Endothelial cell of umbilical vein (primary cell): ENCODE measurements around the gene TNFSF12. TPM values are rescaled to one million over a fixed set of nuclear protein-coding genes. Genes with fewer than 3 reads are reported as not detected.

ENCODE experiments used
- BruUV-seq: library from RNA; stranded (reverse); fragments of 400-500 nt; replicated peaks from 2 replicates; lab custom pipeline; 2021; lab: Mats Ljungman, UMichigan
- CTCF ChIA-PET: fragments of 300-600, 350-600 bp; sonication (Branson Sonifier 250); formaldehyde crosslinking; loops from one replicate; lab custom pipeline; 2021; ENCODE audit warnings: antibody characterized with exemption, inconsistent platforms; lab: Charles Lee
- POLR2A ChIA-PET: fragments of 300-600, 350-600 bp; sonication (Branson Sonifier 250); formaldehyde crosslinking; loops from one replicate; lab custom pipeline; 2021; ENCODE audit warnings: antibody characterized with exemption, inconsistent platforms; lab: Charles Lee
- DNase-seq: peaks from one replicate; pipeline ENCODE4 v3.0.0-alpha.2; 2011; ENCODE audit warnings: low read depth, low spot score
- FAIRE-seq: peaks from 2 replicates; lab custom pipeline; 2011; peaks lifted over from hg19 to GRCh38; lab: Jason Lieb, UNC
- H2AFZ ChIP-seq: 2 replicates; pipeline ENCODE4 v1.6.0; 2012; ENCODE audit warnings: low read depth, low read length, control low read depth, inconsistent platforms
- H3K27ac ChIP-seq: 2 replicates; pipeline ENCODE4 v1.5.1; 2011; ENCODE audit warnings: low read depth, mild to moderate bottlenecking, control low read depth, low read length, moderate library complexity; ENCODE audit not compliant: insufficient read depth
- H3K27me3 ChIP-seq, 2 experiments: 2 replicates each; pipeline versions ENCODE4 v1.6.0 to v1.6.1; 2011; ENCODE audit warnings: low read length in 2 of 2, mixed read lengths in 1 of 2; ENCODE audit not compliant: control insufficient read depth in 2 of 2, insufficient read depth in 2 of 2
- H3K36me3 ChIP-seq, 2 experiments: 2 replicates in 1 of 2; 3 replicates in 1 of 2; pipeline ENCODE4 v1.5.1; 2011; ENCODE audit warnings: low read length in 2 of 2, mild to moderate bottlenecking in 1 of 2, moderate library complexity in 1 of 2; ENCODE audit not compliant: control insufficient read depth in 2 of 2, insufficient read depth in 2 of 2; ENCODE audit errors: extremely low read depth in 1 of 2
- H3K4me1 ChIP-seq: 3 replicates; pipeline ENCODE4 v1.5.1; 2011; ENCODE audit warnings: mild to moderate bottlenecking, low read length; ENCODE audit not compliant: control insufficient read depth, insufficient read depth; ENCODE audit errors: extremely low read depth
- H3K4me2 ChIP-seq: 2 replicates; pipeline ENCODE4 v1.6.1; 2011; ENCODE audit warnings: low read length, control low read depth, mixed read lengths; ENCODE audit not compliant: insufficient read depth
- H3K4me3 ChIP-seq, 3 experiments: fragments of 200-600 bp in 1 of 3; sonication (generic), shearing (Covaris generic) in 1 of 3; replicated peaks in 1 of 3; 2 replicates each; pipeline ENCODE4 v1.5.1; 2011 to 2016; ENCODE audit warnings: control low read depth in 3 of 3, low read length in 3 of 3, mild to moderate bottlenecking in 2 of 3, inconsistent platforms in 1 of 3, low read depth in 1 of 3, moderate library complexity in 1 of 3; ENCODE audit not compliant: insufficient read depth in 1 of 3
- H3K79me2 ChIP-seq: 2 replicates; pipeline ENCODE4 v1.6.0; 2012; ENCODE audit warnings: low read length, inconsistent platforms; ENCODE audit not compliant: control insufficient read depth, insufficient read depth
- H3K9ac ChIP-seq: replicated peaks from 2 replicates; pipeline ENCODE3; 2011; ENCODE audit warnings: low read length, control low read depth; ENCODE audit not compliant: insufficient read depth; ENCODE audit errors: extremely low read depth
- H3K9me1 ChIP-seq: replicated peaks from 3 replicates; pipeline ENCODE4 v1.6.0; 2011; ENCODE audit warnings: mild to moderate bottlenecking, low read length; ENCODE audit not compliant: control insufficient read depth, insufficient read depth; ENCODE audit errors: extremely low read depth
- H3K9me3 ChIP-seq: replicated peaks from 2 replicates; pipeline ENCODE4 v1.5.1; 2012; ENCODE audit warnings: low read length, inconsistent platforms; ENCODE audit not compliant: control insufficient read depth, insufficient read depth
- H4K20me1 ChIP-seq: replicated peaks from 2 replicates; pipeline ENCODE3; 2011; ENCODE audit warnings: mild to moderate bottlenecking, low read length; ENCODE audit not compliant: control insufficient read depth, insufficient read depth; ENCODE audit errors: extremely low read depth
- CTCF ChIP-seq, 2 donors: IDR thresholded peaks; 1 replicate in 1 of 2; 2 replicates in 1 of 2; pipeline ENCODE4 v1.5.1; 2011; ENCODE audit warnings: low read length in 2 of 2, mild to moderate bottlenecking in 2 of 2, moderate library complexity in 2 of 2, control low read depth in 1 of 2, inconsistent platforms in 1 of 2, low read depth in 1 of 2; ENCODE audit not compliant: insufficient read depth in 1 of 2; ENCODE audit errors: extremely low read depth in 1 of 2
- EZH2 ChIP-seq: IDR thresholded peaks from 2 replicates; pipeline ENCODE4 v1.6.1; 2012; ENCODE audit warnings: borderline replicate concordance, low read depth, mild to moderate bottlenecking, moderate library complexity, low read length, inconsistent platforms; ENCODE audit not compliant: severe bottlenecking
- FOS ChIP-seq: IDR thresholded peaks from 2 replicates; pipeline ENCODE4 v1.6.1; 2011; ENCODE audit warnings: mild to moderate bottlenecking, low read length, moderate library complexity, borderline replicate concordance; ENCODE audit not compliant: insufficient read depth
- GATA2 ChIP-seq: IDR thresholded peaks from 2 replicates; pipeline ENCODE4 v1.7.0; 2011; ENCODE audit warnings: low read depth, mild to moderate bottlenecking, moderate library complexity, mixed read lengths, low read length; ENCODE audit not compliant: insufficient read length, insufficient read depth
- JUN ChIP-seq: IDR thresholded peaks from 2 replicates; pipeline ENCODE4 v1.6.1; 2011; ENCODE audit warnings: borderline replicate concordance, low read depth; ENCODE audit not compliant: insufficient read length, insufficient read depth
- MAX ChIP-seq: IDR thresholded peaks from 2 replicates; pipeline ENCODE4 v1.6.1; 2011; ENCODE audit not compliant: insufficient read depth, insufficient read length
- MYC ChIP-seq: IDR thresholded peaks from one replicate; pipeline ENCODE4 v1.6.1; 2011; ENCODE audit warnings: mild to moderate bottlenecking, low read depth, low read length
- POLR2A ChIP-seq: IDR thresholded peaks from 2 replicates; pipeline ENCODE4 v1.6.1; 2012; ENCODE audit warnings: low read depth, mild to moderate bottlenecking, control low read depth, low read length
- POLR2AphosphoS5 ChIP-seq: IDR thresholded peaks from 2 replicates; pipeline ENCODE4 v1.6.1; 2012; ENCODE audit warnings: low read depth, mild to moderate bottlenecking, control low read depth, low read length, moderate library complexity; ENCODE audit not compliant: insufficient read depth
- dilution Hi-C: fragments of 300-500 bp; cut with MboI; formaldehyde crosslinking; loops from one replicate; pipeline ENCODE4 v1.15.0; 2019; ENCODE audit warnings: low sequenced_read_pairs; ENCODE audit not compliant: extremely low pct_ligation_motif_present
- intact Hi-C: fragments of 100-400 bp; cut with micrococcal nuclease; formaldehyde crosslinking; loops from one replicate; pipeline ENCODE4 v1.10.0; 2022
- polyA plus RNA-seq, 4 experiments: library from polyadenylated mRNA; depleted of rRNA in 3 of 4; stranded (reverse) in 3 of 4; unstranded in 1 of 4; fragments of >200 nt; gene quantifications; 2 replicates each; pipeline versions ENCODE4 v1.2.1 to v1.2.3, GENCODE V29; 2011 to 2012; ENCODE audit warnings: missing spikeins in 1 of 4
- total RNA-seq: library from RNA; stranded (reverse); gene quantifications from 2 replicates; pipeline ENCODE4 v1.2.3, GENCODE V29; 2021

Gene TNFSF12
- total and polyA plus RNA-seq, 2 donors (not counting 3 experiments of a cell fraction or from before 2014, with no cell fraction given), result 28.4 to 39.4 TPM

- Histone ChIP-seq H3K27ac (no peak overlapping the region), H3K79me2 (peaks cover 39% of the 10 kb centered on the region), H3K4me3 (no peak overlapping the region), H3K27me3 (no peaks in the 10 kb centered on the region), H4K20me1 (no peaks in the 10 kb centered on the region), H3K4me2 (peak overlapping the region; percentile 82), H3K9ac (peak overlapping the region; percentile 67), H3K9me1 (no peaks in the 10 kb centered on the region), H2AFZ (no peak overlapping the region), H3K36me3 (peaks cover 8 to 19% of the 10 kb centered on the region in 2 experiments), H3K9me3 (no peaks in the 10 kb centered on the region), H3K4me1 (peaks cover 26% of the 10 kb centered on the region)
- ChIA-PET POLR2A (interaction anchor here (0.6 kb wide), 1 partner anchor 16 kb away, joined by 4 read pairs; no protein-coding TSS in a partner anchor), CTCF (interaction anchor here (5.6 to 6.7 kb wide), 2 partner anchors 25 to 48 kb away, joined by 61 to 314 read pairs; partner anchors contain the start of gene SOX15)
- intact Hi-C loops, result no loop called here
- TF ChIP-seq MAX (no peak), MYC (no peak), CTCF (IDR thresholded peaks at IDR 0.05; ENCODE audit: extremely low read depth in 1 of 2, insufficient read depth in 1 of 2, low read depth in 1 of 2, low read length in 2 of 2) (no peak), JUN (no peak), GATA2 (no peak), POLR2A (no peak), EZH2 (no peak), POLR2AphosphoS5 (no peak), FOS (no peak)
- FAIRE-seq (no peak), DNase-seq (no peak)
- no TSS peak for BruUV-seq
- dilution Hi-C loops, result no loop called here
These were observed 14.4 kb downstream of the TNFSF12 start for GRCh38 chr17:7563115-7563869.
